HG03139 (cell line): ENCODE results near the gene SLC9A1.

Experiments used
- ATAC-seq: cut with Tn5 transposase; IDR thresholded peaks from one replicate; pipeline ENCODE4 v1.9.1; 2021; ENCODE audit not compliant: unreplicated experiment

SLC9A1 gene

DNA sequence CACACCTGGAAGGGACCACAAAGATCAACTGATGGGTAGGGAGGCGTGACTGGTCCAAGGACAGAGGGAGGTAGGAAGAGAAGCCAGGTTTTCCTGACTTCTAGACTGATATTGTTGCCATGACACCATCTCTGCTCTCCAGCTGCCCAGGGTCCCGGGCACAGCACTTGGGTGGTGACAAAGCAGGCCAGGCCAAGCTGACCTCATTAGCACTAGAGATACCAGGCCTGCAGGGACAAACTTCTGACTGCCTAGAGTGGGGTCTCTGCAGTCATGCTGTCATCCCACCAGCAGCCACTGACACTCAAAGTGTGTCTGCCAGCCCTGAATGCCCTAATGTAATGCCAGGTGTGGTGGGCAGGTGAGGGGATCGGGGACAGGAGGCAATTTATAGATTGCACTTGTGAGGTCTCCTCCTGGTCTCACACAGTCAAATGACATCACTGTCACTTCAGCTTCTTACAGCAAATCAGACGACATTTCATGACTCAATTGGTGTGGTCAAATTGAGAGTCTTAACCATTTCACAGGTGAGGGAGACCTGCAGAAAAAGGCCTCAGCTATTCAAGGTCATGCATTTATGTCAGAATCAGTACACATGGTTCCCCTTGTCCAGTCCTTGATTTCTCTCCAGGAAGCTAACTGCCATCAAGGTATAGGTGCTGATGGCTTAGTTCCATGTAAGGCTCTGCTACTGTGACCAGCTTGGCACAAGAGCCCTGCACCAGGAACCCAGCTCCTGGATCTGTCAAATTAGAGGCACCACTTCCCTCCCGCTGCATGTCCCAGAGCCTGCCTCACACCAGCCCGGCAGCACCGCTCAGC is 2.7 kb downstream of the SLC9A1 start:
- ATAC-seq = no peak

- ATAC-seq = no peak
Observed at GRCh38 chr1:27150641-27151040, 4.3 kb downstream of the SLC9A1 start.

DNA sequence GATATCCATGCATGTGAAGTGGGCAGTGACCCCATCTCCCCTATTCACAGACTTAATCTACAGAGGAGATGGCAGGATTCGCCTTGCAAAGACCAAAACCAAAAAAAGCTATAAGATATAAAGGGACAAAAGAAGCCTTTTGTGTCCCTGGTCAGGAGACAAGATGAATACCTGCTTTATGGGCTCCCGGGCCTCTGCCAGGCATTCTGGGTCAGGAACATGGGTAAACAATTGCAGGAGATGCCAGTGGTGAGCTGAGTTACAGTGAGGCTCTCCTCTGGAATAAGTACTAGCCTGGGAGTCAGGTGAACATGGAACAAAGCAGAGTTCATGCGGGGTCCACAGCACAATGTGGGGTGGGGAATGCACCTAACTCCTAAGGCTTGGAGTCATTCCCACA is 4.7 kb downstream of the SLC9A1 start:
- ATAC-seq = no peak

DNA sequence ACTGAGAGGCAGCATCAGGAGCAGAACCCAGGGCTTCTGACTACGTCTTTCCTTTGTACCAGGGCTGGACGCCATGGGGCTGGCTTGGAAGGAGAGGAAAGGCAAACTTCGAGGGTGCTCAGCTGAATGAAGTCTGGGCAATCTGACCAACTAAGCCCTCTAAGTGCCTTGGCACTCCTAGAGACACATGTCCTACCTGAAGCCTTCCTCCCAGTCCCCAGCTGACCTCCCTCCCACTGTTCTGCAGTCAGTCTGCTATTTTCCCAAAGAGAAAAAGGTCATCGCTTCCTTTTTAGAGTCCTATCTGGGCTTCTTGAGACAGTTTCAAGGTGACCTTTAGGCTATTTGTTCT is 5.2 kb downstream of the SLC9A1 start:
- ATAC-seq = no peak

GRCh38 chr1:27149084-27149761 is 5.7 kb downstream of the SLC9A1 start:
- no peak for ATAC-seq

DNA sequence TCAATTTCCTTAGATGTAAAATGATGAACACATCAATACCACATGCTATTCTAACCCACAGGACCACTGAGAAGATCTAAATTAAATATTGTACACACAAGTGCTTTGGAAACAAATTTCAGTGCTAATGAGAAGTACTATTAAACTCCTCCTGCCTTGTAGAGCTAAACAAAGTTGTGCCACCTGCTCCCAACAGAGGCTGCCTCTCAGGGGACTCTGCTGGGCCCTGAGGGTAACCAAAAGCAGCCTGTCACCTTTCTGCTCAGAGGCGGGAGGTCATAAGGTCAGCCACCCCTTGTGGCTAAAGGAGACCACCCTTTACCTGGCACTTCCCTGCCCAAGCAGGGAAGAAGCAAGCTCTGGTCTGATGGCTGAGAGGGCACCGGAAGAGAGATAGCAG is 6.3 kb downstream of the SLC9A1 start:
- ATAC-seq = no peak

GRCh38 chr1:27147842-27148518 is 6.9 kb downstream of the SLC9A1 start:
- ATAC-seq = no peak

DNA sequence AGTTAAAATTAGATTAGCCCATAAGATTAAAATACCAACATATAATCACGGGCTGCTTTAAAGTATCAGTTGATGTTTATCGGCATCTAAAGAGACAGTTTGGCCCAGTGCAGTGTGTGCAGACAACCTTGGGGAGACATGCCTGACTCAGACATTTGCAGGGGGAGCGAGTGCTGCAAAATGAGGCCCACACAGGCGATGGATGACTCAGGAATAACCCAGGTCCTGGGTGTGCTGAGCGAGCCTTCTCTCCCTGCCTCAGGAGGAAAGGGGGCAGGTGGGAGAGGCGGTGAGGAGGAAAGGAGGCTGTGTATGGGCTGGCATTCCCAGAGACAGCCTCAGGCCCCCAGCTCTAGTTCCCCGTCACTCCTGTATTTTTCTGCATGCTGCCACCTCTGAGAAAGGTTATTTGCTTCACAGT is 9.0 kb downstream of the SLC9A1 start:
- no peak for ATAC-seq

DNA sequence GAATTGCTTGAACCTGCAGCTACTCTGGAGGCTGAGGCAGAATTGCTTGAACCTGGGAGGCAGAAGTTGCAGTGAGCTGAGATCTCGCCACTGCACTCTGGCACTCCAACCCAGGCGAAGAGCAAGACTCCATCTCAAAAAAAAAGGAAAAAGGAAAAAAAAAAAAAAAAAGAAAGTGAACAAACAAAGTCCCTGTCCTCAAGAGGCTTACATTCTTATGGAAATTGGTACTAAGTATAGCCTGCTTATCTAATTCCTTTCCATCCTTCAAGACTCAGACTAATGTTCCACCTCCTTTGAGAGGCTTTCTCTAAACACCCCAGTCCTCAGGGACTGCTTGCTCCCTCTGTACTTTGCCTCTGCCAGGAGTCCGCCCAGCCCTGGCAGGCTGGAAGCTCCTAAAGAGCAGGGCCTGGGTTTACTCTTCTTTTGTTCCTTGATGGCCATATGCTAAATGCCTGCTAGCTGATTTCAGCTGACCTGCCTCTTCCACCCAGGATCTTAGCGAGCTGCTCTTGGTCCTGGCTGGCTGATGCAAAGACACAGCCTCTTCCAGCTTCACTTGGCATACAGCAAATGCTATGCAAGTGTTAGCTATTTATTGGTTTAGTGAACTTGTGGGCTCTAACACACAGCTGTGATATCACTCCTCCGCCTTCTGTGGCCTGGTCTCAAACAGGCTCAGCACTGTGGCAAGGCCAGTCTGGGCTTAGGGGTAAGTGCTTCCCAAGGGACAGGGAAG is 9.8 kb downstream of the SLC9A1 start:
- no peak for ATAC-seq

DNA sequence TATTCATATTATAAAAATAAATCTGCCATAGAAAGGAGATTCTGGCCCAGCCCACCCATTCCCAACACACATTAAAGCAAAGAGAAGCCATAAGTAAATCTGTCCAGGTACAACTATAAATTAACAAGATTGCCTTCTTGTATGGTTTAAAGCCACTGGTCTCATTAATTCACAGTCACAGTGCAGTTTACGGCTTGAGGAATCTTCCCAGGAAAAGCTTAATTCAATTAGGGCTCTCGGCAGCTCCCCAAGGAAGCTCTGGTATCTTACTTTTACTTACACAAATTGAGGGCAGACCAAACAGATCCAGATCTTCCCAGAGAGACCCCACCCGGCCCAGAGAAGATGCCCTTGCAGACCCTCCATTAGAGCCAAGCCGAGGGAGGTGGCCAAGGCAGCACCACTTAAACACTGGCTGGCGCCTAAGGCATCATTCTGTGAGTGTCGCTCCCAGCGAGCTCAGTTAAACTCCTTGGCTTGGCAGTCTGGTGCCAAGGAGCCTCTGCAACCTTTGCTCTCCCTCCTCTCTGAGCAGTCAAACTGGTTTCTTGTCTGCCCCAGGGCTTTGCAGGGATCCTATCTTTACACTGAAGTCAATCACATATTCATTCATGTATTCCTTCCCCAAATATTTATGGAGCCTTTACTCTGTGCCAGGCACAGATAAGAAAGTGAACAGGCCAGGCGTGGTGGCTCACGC is 10.7 kb downstream of the SLC9A1 start:
- no peak for ATAC-seq

- ATAC-seq = no peak
Observed at GRCh38 chr1:27143401-27143800, 11.5 kb downstream of the SLC9A1 start.

GRCh38 chr1:27142464-27142863 is 12.5 kb downstream of the SLC9A1 start:
- ATAC-seq = no peak

DNA sequence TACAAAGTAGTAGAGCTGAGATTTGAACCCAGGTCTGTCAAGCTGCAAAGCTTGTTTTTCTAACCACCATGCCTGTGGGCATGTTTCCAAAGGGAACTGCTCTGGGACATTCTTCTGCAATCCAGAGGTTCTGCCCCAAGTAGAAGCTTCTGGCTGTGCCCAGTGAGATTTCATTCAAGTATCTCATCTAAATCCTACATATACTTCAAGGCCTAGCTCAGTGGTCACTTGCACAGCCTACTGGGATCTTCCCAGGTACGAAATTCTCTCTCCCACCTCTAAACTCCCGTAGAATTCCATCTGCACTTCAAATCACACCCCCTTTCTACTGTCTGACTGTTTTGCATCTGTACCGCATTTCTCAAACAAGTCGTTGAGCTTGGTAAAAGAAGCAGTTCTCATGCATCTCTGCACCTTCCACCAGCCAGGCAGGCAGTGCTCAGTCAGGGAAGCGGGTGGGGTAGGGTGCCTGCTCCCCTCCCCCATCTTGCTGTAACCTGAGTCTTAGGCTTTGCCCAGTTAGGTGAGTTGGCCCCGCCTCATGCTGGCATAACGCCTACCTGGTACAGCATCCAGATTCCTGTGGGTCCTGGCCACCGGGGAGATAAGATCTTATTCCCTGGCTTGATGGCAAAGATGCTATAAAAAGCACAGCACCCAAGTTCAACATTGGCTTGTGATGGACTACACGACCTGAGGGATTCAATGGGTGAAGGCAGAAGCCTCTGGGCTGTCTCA is 13.5 kb downstream of the SLC9A1 start:
- ATAC-seq = no peak

- no peak for ATAC-seq
Observed at GRCh38 chr1:27139980-27140379, 14.9 kb downstream of the SLC9A1 start.

- no peak for ATAC-seq
Observed at GRCh38 chr1:27138927-27139326, 16.0 kb downstream of the SLC9A1 start.

- ATAC-seq = no peak
Observed at GRCh38 chr1:27138368-27138767, 16.6 kb downstream of the SLC9A1 start.

DNA sequence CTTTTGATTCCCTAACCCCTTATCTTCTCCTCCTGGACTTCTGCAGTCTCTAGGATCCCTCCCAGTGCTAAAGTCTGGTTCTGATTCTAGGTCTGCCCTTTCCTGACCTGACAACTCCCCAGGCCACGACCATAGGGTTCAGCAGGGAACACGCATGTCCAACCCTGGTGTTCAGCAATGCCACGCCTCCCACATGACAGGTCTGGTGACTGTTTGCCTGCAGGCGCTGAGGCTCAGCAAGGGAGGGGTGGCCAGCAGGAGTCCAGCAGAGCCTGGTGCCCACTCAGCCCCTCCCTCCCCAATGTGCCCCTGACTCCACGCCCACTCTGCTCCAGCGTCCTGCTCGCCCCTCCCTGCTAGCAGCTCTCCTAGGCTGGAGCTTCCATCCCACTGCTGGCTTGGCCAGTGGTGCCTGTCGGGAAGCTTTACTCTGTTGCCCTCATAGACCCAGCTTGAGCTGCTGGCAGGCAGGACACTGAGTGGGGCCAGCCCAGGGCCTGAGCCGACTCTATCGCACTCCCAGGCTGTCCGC is 17.3 kb downstream of the SLC9A1 start:
- ATAC-seq = no peak

GRCh38 chr1:27136998-27137542 is 17.9 kb downstream of the SLC9A1 start:
- ATAC-seq = no peak

DNA sequence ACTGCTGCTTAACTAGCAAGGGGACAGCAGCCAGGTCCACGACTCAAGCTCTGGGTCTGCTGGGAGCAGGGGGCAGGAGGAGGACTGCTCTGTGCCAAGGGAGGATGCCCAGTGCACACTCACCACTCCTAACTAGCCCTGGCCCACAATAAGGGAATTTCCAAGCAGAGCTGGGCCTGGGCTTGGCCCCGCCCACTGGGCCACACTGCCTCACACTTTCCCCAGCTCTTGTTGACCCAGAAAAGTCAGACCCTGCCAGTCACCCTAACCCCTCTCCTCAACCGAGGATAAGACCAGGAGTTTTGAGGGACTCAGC is 18.7 kb downstream of the SLC9A1 start:
- ATAC-seq = no peak
